ENCODE measurements around the gene P2RY10. TPM values are rescaled to one million over a fixed set of nuclear protein-coding genes. Genes with fewer than 3 reads are reported as not detected.

Gene P2RY10
- not detected in 2 replicates for total RNA-seq

GRCh38 chrX:78945186-78945912 lies at the start of gene P2RY10:
P2RY10 (plus strand) TSS chrX:78945391; CDS start chrX:78960521, 15,130 bp downstream.

Other genes starting within 250 kb of the P2RY10 start
- gene LPAR4, start 197.7 kb upstream of the P2RY10 start, total RNA-seq = not detected in 2 replicates
- not detected in 2 replicates for gene GPR174, start 199.3 kb downstream of the P2RY10 start, total RNA-seq

Data from hair follicular keratinocyte (primary cell).